Panc1 (cell line): Measurements from ENCODE around the gene KBTBD8.

Experiments used
- CTCF ChIP-seq: fragments of 450-650 bp; IDR thresholded peaks from 2 replicates; pipeline ENCODE4 v1.5.1; 2017; ENCODE audit warnings: mild to moderate bottlenecking
- POLR2AphosphoS5 ChIP-seq: IDR thresholded peaks from 2 replicates; pipeline ENCODE4 v1.6.1; 2012; ENCODE audit warnings: mild to moderate bottlenecking, low read depth, low read length, moderate library complexity
- SIN3A ChIP-seq: IDR thresholded peaks from 2 replicates; pipeline ENCODE4 v1.6.1; 2012; ENCODE audit warnings: low read depth, mild to moderate bottlenecking, low read length, moderate library complexity, borderline replicate concordance; ENCODE audit not compliant: insufficient read depth

DNA sequence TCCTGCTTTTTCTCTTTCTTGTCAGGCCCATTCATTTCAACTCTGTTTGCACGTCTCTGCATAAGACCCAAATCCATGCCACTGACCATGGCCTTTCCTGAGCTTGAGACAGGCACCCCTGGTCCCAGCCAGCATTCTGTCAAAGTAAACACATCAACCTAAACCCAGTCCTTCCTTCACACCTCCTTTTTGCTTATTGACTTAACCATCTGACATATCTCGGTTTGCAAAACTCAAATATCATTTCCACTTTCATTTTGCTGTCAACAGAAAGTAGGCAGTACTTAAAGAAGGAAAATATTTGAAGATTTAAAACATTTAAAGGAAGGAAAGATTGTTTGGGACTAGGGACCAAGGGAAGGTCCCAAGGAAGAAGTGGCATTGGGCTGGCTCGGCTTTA, 48.2 kb upstream of the KBTBD8 start:
- TF ChIP-seq SIN3A (no peak), CTCF (no peak), POLR2AphosphoS5 (no peak)
